GM18951 (cell line): ENCODE results near the gene SIPA1L3.

Source experiments
- POLR2A ChIP-seq: IDR thresholded peaks from 4 replicates; pipeline ENCODE4 v1.6.1; 2011; ENCODE audit warnings: mild to moderate bottlenecking; ENCODE audit not compliant: insufficient read length, insufficient read depth; ENCODE audit errors: extremely low read depth
- in situ Hi-C: fragments of 300-500 bp; cut with MboI; formaldehyde crosslinking; loops from one replicate; pipeline ENCODE4 v1.12.0; 2022; ENCODE audit warnings: low sequenced_read_pairs, mixed read lengths, inconsistent platforms; ENCODE audit not compliant: unreplicated experiment

Gene SIPA1L3

GRCh38 chr19:38115271-38115802 lies 208.3 kb downstream of the SIPA1L3 start:
- in situ Hi-C loops: no loop called here

GRCh38 chr19:38118176-38118575 lies 211.2 kb downstream of the SIPA1L3 start:
- TF ChIP-seq POLR2A: no peak
- in situ Hi-C loops: no loop called here

More at GRCh38 chr19:38115271-38115802, 208.3 kb downstream of the SIPA1L3 start:
- no peak for TF ChIP-seq POLR2A

DNA sequence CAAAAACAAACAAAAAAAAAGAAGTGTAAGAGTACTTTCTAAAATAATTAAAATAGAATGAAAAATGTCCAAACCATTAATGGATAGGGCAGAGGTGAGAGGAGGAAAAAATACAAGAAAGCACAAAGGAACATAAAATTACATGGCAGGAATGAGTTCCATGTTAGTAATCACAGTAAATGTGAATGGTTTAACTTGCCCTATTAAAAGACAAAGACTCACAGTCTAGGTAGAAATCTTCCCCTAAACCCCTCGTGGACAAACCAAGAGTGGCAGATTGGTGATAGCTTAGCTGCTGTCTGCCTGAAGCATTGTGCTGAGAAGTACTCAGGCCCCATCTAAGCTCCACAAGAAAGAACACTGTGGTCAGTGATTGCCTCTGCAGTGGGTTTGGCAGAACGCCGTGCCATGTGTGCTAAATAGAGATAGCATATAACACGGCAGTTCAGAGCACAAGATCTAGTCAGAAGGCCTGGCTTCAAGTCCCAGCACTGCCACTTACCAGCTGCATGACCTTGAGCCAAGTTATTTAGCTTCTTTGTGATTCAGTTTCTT lies 213.5 kb downstream of the SIPA1L3 start:
- in situ Hi-C loops: no loop called here
- no peak for TF ChIP-seq POLR2A

DNA sequence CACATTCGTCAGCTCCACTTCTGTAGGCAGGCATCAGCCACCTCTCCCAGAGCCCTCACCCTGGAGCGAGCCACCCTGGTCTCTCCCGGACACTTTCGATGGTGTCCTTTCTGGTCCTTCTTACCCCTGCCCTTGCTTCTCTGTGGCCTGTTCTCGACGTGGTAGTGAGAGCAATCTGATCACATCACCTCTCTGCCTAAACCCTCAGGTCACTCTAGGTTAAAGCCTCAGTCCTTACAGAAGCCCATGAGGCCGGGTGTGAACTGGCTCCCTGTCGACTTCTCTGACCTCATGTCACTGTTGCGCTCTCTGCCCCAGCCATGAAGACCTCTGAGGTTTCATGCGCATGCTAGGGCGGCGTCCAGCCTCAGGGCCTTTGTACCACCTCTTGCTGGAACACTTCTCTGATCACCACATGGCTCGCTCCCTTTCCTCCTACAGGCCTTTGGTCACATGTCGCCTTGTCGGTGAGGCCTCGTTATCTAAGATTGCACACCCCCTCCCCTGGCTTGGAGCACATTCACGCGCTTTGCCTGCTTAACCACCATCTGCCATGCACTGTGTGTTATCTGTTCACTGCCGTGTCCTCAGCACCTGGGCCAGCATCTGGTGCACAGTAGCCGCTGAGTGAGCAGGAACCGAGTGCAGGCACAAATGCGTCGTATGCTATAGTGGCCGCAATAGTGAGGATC lies 215.5 kb downstream of the SIPA1L3 start:
- in situ Hi-C loops: no loop called here
- no peak for TF ChIP-seq POLR2A

DNA sequence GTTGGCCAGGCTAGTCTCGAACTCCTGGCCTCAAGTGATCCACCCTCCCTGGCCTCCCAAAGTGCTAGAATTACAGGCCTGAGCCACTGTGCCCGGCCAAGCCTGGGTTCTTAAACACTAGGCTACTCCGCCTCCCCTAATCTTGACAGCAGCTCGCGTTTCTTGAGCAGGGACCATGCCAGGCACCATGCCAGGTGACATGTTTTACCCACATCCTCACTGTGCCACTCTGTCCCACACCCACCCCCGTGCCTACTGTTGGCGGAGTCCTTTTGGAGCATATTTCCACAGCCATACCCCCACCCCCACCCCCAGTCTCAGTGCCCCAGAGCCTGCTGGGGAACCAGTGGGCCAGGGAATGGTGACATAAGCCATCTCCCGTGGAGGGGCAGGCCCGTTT lies 218.2 kb downstream of the SIPA1L3 start:
- in situ Hi-C loops: no loop called here
- TF ChIP-seq POLR2A: no peak

GRCh38 chr19:38130399-38130798 lies 223.4 kb downstream of the SIPA1L3 start:
- no peak for TF ChIP-seq POLR2A
- in situ Hi-C loops: no loop called here

DNA sequence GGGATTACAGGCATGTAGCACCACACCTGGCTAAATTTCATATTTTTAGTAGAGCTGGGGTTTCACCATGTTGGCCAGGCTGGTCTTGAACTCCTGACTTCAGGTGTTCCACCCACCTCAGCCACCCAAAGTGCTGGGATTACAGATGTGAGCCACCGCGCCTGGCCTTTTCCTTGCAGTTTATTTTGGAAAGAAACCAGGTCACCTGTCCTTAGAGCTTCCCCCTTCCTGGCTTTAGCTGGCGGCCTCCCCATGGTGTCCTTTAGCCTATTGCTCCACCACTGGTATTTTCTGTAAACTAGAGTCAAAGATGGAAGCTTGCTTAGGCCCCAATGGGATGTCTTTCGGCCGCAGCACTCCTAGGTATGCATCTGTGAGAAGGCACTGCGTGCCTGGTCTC lies 225.8 kb downstream of the SIPA1L3 start:
- in situ Hi-C loops: no loop called here
- no peak for TF ChIP-seq POLR2A

- in situ Hi-C loops: no loop called here
- no peak for TF ChIP-seq POLR2A
Measured at GRCh38 chr19:38133319-38133718, 226.3 kb downstream of the SIPA1L3 start.

- TF ChIP-seq POLR2A: no peak
- in situ Hi-C loops: no loop called here
Measured at GRCh38 chr19:38134540-38135149, 227.6 kb downstream of the SIPA1L3 start.

DNA sequence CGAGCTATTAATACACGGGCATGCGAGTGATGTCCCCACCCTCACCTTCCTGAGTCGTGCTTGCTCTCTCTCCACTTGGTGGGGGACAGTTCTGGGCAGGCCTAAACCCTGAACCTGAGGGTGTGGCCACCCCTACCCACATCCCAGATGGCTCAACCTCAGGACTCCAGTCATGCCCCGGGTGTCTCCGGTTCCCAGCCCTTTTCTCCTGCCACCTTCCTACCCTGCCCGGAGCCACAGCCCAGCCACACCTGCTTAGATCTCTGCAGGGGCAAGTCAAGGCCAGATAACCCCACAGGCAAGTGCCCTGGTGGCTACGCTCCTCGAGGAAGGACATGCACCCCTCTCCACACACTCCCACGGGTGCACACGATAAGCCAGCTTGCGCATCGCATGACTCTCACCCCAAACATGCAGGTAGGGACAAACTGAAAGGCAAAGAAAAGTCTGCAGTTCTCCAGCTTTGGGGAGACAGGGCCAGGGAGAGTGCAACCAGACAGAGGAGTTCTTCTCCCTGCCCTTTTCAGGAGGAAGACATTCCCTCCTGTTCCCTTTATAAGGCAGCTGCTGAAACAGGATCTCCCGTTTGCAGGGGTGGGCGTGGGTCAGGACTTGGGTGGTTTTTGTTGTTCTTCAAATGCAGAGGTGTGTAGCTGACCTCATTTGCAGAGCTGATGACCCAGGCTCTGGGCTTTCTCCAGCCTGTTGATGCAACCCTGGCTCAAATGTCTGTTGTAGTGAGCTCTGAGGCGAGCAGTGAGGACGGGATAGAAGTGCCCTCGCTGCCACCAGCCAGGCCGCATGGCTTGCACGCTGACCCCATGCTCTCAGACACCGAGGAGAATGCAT lies 228.4 kb downstream of the SIPA1L3 start:
- in situ Hi-C loops: no loop called here
- no peak for TF ChIP-seq POLR2A

DNA sequence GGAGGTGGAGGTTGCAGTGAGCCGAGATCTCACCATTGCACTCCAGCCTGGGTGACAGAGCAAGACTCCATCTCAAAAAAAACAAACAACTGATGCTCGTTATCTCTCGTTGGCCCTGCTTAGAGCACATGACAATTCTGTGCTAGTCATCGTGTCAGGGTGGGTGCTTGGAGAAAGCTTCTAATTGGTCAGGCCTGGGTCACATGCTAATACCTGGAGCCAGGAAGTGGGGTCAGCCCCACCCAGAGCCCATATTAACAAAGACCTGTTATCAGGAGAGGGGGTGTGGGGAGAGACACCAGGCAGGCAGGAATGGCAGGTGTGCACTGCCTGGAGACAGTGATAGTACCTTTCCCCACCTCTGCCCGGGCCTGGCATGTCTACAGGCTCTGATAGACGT lies 232.1 kb downstream of the SIPA1L3 start:
- no peak for TF ChIP-seq POLR2A
- in situ Hi-C loops: no loop called here

GRCh38 chr19:38141108-38141507 lies 234.1 kb downstream of the SIPA1L3 start:
- in situ Hi-C loops: no loop called here
- no peak for TF ChIP-seq POLR2A
